Fibroblast of villous mesenchyme (primary cell): ENCODE data around the gene SLITRK2. TPM values are rescaled to one million over a fixed set of nuclear protein-coding genes. Genes with fewer than 3 reads are reported as not detected.

Experiments used
- DNase-seq: peaks from one replicate; pipeline ENCODE4 v3.0.0-alpha.2; 2010; ENCODE audit warnings: low read depth
- H3K4me3 ChIP-seq: 2 replicates; pipeline ENCODE4 v1.5.1; 2011; ENCODE audit warnings: low read depth, mild to moderate bottlenecking, low read length
- total RNA-seq: library from RNA; depleted of rRNA; stranded (reverse); fragments of >200 nt; gene quantifications from 2 replicates; pipeline ENCODE4 v1.2.3, GENCODE V29; 2012
- TF ChIP-seq, protein P1 (sequence below): IDR thresholded peaks from 2 replicates; pipeline ENCODE4 v1.5.1; 2012; ENCODE audit warnings: low read depth, mild to moderate bottlenecking, low read length; ENCODE audit not compliant: insufficient read depth

The SLITRK2 gene
- total RNA-seq, 1 donor = not detected

DNA sequence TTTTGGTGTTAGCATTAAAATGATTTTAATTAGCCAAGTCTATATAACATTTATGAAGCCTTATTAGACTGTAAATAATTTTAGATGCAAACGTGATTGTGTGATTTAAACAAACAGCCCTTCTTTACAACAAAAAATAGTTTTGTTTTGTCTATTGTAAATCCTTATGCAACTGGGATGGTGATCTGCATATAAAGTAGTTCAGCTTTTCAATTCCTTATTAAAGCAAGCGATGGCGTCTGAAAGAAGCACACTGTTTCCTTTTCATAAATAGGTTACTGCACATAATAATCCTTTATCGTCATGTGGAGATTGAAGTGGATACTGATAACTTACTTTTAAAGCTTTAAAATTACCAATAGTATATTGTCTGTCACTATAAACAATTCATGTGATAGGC, 8.8 kb downstream of the SLITRK2 start:
- TF ChIP-seq, protein P1, sequence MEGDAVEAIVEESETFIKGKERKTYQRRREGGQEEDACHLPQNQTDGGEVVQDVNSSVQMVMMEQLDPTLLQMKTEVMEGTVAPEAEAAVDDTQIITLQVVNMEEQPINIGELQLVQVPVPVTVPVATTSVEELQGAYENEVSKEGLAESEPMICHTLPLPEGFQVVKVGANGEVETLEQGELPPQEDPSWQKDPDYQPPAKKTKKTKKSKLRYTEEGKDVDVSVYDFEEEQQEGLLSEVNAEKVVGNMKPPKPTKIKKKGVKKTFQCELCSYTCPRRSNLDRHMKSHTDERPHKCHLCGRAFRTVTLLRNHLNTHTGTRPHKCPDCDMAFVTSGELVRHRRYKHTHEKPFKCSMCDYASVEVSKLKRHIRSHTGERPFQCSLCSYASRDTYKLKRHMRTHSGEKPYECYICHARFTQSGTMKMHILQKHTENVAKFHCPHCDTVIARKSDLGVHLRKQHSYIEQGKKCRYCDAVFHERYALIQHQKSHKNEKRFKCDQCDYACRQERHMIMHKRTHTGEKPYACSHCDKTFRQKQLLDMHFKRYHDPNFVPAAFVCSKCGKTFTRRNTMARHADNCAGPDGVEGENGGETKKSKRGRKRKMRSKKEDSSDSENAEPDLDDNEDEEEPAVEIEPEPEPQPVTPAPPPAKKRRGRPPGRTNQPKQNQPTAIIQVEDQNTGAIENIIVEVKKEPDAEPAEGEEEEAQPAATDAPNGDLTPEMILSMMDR = no peak
- H3K4me3 ChIP-seq = no peak overlapping the region
- no peak for DNase-seq

DNA sequence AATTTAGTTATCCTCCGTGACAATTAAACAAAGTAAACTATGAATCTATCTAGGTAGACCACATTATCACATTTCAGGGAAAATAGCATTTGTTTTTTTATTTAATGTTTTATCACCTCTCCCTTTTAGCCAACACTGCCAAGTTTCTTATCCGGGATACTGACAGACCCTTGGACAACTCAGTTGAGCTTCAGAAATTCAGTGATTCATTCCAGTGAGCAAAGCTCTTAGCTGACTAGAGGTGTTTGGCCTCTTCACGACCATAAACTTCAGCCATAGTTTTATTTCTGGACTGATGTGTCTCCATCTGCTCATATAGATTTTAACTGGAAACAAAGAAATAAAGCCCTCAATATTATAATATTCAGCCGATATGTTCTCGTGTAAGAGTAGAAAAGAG, 15.2 kb downstream of the SLITRK2 start:
- TF ChIP-seq, protein P1 = no peak
- no peak overlapping the region for H3K4me3 ChIP-seq
- DNase-seq = no peak

DNA sequence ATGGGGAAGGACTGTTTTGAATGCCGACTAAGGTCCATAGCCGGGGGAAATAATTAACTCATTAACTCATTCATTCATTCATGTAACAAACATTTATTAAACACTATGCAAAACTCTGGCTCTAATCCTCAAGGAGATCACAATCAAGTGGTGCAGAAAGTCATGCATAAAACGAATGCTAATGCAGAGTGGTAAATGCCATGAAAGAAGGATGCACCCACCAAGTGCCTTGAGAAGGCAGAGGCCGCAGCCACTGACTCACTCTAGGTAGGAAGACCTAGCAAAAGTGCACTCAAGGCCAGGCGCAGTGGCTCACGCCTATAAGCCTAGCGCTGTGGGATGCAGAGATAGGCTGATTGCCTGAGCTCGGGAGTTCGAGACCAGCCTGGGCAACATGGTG, 22.9 kb downstream of the SLITRK2 start:
- TF ChIP-seq, protein P1 = no peak
- H3K4me3 ChIP-seq = no peak overlapping the region
- DNase-seq = no peak

DNA sequence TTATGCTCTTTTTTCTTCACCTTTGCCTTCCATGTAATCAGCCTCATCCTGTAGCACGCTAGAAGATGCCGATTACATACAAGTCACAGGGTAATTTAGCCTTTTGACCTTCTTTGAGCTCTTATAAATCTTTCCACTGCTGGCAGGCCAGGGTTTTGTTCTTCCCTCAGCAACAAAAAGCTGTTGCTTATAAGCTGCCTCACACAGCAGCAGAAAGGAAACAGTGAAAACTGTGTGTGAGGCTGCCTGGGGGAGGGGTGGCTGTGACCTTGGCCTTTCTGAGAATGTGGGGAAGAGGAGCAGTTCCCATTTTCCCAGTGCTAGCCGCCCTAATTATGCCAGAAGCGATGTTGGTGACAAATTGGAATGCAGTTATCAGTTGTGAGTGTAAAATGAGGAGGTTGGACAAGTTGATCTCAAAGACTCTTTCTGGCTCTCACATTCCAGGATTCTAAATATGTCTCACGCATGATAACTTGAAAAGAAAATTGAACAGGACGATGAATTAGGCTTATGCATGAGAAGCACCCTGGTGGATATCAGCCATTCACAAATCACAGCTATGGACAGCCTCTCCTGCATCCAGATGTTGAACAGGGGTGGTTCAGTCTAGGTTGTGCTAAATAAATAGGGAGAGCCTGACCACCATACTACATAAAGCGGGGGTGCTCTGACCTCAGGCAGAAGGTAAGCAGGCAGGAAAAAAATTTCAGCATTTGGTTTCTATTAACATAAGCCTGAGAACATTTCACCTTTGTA, 25.7 kb downstream of the SLITRK2 start:
- no peak for DNase-seq
- H3K4me3 ChIP-seq = no peak overlapping the region
- TF ChIP-seq, protein P1 = no peak

DNA sequence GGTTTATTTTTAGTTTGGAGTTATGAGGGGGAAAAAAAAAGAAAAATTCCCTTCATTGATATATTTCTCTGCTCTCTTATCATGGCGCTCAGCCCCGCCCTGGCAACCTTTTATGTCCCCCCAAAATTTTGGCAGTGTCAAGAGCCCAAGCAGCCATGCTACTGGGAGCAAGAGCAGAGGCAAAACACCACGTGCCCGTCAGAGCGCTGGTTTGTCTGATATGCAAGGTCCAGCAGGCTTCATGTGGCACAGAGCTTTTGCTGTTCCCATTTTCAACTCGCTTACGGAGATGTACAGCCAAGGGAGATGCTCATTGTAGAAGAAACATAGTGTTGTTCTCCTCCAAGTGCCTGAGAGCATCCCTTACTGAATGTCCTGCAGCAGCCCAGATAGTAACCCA, 27.3 kb downstream of the SLITRK2 start:
- TF ChIP-seq, protein P1 = no peak
- H3K4me3 ChIP-seq = no peak overlapping the region
- DNase-seq = no peak

DNA sequence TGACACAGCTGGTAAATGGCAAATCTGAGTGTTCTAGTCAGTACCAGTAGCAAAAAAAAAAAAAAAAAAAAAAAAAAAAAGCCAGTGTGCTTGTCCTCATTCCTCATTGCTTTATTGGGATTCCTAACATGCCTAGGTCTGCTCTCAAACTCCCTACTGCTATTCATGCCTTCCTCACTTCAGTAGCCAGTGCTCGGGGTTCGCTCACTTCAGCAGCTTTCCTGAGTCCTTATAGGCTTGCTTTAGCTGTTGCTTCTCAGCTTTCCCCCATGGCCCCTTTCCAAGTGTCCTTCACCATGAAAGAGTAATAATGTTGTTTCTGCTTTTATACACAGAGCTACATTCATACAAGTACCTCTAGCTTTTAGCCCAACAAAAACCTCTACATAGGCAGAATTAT, 30.8 kb downstream of the SLITRK2 start:
- TF ChIP-seq, protein P1 = no peak
- no peak overlapping the region for H3K4me3 ChIP-seq
- no peak for DNase-seq

DNA sequence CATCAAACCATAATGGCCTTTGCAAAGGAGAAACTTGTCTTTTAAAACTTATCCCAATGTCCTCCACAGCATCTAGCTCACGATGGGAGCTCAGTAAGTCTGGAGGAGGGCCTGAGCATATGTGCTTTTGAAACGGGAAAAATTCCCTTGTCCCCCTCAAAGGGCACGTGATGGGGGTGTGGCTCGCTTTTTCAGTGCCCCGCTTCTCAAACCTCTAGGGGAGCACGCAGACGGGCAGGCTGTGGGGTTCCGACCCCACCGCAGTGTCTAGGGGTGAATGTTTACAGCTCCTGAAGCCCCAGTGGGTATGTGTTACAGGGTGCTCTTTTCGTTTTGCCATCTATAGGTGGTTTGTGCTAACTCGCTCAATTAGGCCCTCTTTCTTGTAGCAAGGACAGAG, 31.2 kb downstream of the SLITRK2 start:
- H3K4me3 ChIP-seq = no peak overlapping the region
- no peak for DNase-seq
- TF ChIP-seq, protein P1 = no peak
